Stimulated activated CD8-positive, alpha-beta memory T cell treated with anti-CD3 and anti-CD28 coated beads, Interleukin-12 subunit alpha, Interleukin-12 subunit beta, amount 100 ng/mL, for 1 hour (primary cell): Measurements from ENCODE around the gene AKAP11.

Experiments
- DNase-seq: peaks from one replicate; pipeline ENCODE4 v3.0.0-alpha.2; 2020; ENCODE audit warnings: low read depth

Gene AKAP11

DNA sequence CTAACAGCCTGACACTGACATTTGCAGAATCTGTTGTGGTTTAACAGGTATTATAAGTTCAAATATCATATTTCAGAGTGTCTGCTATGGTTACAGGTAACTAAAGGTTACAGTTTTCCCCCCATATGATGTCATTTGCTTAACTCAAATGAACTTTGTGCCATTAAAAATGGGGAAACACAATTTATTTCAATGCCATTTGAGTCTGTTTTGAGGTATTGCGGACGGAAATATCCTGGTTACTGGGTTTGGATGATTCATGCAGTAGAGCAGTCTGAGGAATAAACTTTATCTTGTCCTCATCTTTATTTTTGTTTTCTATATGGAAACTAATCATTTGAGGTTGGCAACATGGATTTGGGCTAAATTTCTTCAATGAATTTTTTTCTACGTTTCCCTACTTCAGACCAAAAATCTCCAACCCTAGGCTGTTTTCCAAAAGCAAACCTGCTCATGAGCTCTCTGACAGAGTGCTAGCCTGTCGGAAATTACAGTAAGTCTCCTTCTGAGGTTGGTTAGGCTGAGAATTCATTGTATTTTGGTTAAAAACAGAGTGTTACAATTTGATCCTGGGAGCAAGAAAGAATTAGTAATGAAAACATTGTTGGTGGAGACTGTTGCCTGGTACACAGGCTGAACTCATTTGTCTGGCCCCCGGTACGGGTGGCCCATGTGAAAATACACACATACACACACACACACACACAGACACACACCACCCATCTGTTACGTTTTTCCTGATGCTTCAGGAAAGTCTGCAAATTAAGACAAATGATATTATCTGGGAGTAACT is 66.1 kb downstream of the AKAP11 start:
- no peak for DNase-seq

DNA sequence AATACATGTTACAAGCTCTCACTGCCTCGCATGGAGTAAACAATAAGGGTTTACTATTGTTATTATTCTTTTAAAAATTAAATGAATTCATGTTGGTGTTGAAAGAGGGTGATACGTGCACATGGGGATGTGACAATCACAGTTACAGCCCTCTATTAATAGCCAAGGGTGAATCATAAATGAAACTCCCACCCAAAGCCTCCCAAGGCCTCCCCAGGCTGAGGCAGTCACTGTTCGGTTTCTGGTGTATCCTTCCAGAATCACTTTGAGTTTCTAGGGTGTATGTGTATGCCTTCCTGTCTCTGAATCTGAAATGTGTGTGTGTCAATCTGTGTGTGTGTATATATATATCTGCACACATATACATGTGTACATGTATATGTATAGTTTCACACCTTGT is 73.4 kb downstream of the AKAP11 start:
- DNase-seq: no peak

DNA sequence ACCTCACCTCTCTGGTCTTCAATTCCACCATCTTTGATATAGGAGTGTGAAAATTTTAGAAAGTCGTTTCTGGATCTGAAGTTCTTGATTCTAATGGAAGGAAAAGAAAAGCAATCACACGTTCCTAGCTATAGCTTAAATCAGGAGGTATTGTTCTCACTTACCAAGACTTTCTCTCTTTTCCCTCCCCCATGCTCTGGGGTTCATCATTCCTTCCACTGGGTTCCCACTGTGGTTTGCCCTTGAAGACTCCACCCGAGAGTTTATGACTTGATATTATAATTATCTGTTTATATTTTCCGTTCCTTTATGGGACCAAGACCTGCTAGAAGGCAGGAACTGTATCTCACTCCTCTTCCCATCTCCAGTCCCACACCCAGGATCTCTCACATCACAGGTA is 76.6 kb downstream of the AKAP11 start:
- DNase-seq: no peak

DNA sequence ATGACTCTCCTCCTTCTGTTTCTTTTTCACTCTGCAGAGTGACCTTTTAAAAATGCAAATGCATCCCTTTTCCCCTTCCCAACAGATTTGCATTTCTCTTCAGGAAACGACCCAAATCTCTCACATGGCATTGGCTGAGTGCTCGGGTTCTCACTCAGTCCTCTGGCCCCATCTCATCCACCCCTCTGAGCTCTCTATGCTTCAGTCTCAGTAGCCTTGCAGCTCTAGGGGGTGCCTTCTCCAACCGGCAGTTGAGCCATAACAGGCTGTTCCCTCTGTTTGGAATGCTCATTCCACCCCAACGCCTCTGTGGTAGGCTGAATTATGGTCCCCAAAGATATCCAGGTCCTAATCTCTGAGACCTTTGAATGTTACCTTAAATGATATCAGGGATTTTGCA is 78.2 kb downstream of the AKAP11 start:
- DNase-seq: no peak

DNA sequence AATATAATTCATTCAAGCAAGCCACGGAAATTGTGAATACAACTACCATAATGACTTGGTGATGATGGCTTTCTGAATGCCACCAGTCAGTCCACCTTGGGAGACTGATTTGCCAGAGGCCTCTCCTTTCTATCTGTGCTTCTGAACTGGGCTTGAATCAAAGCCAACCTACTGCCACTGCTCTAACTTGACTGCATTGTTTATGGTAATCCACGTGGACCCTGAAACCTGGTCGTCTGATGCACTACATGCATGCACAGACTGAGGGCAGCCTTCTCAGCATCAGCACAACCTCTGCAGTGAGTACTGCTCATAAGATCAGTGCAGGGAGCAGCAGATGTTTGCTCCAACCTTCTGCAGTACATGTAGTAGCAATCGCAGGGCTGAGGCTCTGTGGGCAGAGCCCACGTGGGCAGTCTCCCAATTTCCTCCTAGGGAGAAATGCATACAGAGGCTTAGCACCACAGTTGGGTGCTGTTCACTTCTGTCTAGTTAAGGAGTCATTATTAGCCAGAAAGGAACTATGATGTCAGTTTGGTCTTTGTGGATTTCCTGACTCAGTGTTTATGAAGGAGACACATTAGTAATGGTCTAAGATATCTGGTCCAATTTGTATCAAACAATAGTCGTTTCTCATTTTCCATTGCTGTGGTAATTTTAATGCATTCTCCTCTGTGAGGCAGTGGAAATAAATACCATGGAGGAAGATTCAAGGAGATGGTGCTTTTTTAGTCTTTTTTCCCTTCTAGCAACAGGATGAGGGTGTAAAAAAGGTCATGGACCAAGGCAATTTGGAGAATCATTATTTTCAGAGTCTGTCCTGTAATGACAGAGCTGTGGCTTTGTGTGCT is 82.5 kb downstream of the AKAP11 start:
- no peak for DNase-seq

DNA sequence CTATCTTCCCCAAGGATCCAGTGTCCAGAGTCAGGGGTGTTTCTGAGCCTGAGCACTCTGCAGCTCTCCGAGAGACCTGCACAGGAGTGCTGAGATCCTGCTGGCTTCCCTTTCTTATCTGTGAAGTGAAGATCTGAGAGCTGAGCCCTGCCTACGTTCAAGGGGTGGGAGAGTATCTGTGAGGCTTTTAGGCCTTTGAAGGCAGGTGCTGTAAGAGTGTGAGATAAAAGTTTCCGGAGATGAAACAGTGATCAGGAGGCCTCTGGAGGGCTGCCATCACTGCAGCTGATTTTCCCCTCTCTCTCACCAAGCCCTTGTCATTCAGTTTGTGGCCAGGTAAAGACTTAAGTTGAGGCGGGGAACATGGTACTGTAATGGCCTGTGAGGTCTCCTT is 83.1 kb downstream of the AKAP11 start:
- DNase-seq: peak; percentile 45

DNA sequence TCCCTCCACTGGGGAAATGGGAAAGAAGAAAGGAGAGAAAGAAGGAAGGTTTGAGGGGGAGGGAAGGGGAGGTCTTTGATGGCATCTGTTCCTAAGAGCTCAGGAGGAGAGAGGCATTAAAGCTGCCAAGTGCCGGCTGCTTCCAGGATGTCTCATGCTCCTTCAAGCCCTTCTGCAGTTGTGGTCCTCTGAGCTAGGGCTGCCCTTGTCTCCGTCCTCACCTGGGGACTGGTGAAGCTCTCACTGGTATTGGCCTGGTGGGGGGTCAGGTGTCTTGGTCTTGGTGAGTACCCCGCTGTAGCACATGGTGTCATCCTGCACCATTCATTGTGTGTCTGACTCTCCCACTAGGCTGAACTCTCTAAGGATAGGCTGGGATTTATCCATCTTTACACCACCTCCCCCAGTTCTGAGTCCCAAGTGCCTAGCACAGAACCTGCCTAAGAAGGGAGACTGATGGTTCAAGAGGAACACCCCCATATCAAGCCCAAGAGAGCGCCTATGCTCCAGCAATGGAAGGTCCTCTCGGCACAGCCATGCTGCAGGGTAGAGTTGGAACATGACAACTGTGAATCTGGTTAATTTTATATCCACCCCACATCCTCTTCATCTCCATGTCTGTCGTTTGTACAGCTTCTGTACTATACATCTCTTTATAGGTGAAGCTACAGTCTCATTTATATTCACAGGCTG is 83.7 kb downstream of the AKAP11 start:
- no peak for DNase-seq

DNA sequence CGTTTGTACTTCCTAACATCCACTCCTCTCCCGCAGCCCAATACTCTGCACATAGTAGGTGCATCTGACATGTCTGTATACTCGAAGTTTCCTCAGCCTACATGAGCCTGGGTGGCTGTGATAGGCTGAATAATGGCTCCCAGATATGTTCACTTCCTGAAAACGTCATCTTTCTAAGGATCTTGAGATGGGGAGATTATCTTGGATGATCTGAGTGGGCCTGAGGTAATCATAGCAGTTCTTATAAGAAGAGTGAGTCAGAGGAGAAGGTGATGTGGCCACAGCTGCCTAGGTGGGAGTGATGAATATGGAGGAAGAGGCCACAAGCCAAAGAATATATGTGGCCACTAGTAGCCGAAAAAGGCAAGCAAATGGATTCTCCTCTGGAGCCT is 84.2 kb downstream of the AKAP11 start:
- DNase-seq: no peak

DNA sequence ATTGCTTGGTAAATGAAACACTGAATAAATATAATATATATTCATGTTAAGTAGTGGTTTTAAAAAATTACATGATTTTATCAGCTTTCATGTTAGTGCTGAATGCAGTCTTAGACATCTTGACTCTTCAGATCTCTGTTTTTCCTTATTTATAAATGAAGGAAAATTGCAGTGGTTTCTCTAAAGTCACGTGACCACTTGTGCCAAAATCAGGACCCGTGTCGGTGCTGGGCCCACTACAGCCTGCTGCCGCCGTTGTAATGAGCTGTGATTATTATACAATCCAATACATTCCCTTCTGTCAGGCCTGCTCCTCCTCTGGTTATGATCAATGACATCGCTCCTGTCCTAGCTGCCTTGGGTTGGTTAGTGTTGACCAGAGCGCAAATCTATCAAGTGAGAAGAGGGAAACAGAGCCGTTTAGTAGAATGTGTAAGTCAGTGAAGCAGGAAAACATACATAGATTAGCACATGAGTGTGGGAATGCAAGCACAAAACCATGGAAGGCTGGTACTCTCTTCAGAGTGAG is 88.2 kb downstream of the AKAP11 start:
- DNase-seq: no peak

DNA sequence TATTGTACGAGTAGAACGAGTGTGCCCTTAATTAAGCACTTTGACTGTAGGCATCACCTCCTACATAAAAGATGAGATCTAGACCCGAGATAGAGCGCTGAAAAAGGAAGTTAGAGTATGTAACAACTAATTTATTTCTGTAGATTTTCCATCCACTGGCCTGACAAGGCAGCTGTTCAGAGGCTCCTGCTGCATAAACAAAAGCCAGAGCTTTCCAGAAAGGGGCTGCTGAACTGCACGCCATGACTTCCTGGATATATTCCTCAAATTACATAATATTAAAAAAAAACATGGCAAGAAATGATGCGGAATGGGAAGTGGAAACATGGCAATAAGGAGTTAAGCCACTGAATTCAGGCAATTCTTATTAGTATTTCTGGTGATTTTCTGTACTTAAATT is 89.7 kb downstream of the AKAP11 start:
- no peak for DNase-seq

DNA sequence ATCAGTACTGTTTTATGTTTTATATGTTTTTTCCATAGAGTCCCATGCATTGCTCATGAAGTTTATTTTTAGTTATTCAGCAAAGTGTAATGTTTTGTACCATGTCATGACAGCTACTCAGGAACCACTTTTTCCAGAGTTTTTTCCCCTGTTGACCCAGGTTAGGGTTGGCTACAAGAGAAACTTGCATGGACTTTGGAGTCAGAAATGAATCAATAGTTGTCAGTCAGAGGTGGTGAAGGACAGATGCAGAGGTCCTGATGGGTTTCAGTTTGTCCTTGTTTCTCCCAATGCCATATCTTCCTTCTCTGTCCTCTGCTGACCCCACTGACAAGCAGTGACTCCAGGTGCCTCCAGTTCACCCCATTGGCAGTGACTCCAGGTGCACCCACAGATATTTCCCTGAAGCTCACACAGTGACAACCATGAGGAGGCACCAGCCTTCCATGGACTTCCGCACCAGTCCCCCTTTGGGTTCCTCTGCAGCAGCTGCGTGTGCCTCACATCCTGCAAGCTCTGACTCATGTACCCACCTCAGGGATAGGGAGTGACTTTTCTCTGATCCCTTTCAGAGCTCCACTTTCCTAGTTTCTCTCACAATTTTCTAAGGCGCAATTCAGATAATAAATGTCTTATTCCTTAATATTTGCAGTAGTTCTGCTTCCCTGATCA is 92.1 kb downstream of the AKAP11 start:
- no peak for DNase-seq

DNA sequence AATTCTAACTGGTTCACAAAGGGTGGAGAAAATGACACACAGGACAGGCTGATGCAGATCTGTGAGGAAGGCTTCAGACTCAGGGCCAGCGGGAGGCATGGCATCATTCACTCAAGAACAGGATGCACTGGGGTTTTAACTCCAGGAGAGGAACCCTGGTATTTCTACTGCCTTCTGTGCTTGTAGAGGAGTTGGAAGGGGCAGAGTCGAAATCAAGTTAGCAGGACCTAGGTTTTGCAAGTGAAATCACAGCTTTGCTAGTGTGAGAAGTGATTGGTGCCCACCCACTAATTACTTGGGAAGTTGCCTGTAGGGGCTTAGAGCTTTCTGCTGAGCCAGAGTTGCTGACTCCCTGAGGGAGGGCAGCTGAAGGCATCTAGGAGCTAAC is 92.7 kb downstream of the AKAP11 start:
- no peak for DNase-seq

DNA sequence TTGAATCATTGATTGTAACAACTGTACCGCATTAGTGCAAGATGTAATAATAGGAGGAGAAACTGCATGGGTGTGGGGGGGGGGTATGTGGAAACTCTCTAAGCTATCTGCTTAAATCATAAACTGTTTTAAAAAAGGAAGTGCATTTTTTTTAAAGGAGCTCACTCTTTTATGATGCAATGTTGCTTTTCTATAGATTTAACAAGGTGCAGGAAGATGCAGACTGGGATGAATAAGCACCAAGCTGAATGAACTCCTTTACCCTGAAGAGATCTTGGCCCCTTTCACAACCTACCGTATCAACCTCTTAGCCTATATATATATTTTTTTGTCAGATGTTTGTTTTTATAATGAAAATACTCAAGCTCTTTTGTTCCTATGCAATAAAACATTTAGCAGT is 95.9 kb downstream of the AKAP11 start:
- DNase-seq: no peak

DNA sequence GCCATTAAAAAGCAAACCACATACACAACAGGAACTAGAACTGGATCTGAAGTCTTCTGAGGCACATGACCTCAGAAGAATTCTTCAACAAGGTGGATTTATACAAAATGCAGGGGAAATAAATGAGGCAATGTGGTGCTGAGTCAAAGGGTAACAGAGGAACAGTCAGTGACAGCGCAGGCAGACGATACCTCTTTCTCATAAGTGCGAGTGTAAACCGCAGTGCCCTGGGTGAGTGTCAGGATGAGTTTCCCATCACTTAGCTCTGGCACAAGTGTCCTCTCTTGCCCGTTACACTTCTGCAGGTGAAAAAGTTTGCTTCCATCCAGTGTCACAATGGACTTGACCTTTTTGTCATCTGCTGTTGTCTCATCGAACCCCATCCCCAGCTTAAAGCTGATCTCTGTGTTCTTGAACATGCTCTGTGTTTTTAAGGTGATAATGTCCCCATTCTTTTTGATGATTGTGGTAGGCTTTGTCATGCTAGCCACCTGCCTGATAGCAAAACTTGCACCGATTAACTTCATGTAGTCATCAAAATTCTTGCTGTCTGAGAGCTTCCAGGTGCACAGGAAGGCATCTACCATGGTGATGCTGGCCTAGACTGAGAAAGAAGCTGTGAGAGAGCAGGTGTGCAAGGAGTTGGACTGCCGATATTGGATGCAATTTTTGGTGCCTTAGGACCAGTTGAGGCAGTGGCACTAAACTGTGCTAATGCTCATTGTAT is 97.3 kb downstream of the AKAP11 start:
- DNase-seq: no peak

DNA sequence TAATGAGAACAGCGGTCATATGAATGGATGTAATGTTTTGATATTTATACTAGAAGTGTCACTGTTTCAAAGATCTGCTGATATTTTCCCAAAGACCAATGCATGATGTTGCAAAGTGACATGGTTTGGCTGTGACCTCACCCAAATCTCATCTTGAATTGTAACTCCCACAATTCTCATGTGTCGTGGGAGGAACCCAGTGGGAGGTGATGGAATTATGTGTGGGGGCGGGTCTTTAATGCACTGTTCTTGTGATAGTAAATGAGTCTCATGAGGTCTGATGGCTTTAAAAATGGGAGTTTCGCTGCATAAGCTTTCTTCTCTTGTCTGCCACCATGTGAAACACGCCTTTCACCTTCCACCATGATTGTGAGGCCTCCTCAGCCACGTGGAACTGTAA is 98.3 kb downstream of the AKAP11 start:
- DNase-seq: no peak
